WTC11 (cell line): Measurements from ENCODE around the gene SEMA7A.

Source experiments
- CREB1 ChIP-seq: sonication (generic); formaldehyde crosslinking; IDR thresholded peaks from 2 replicates; pipeline ENCODE4 v1.8.0; 2023; ENCODE audit warnings: mild to moderate bottlenecking, missing genetic modification reagents
- FOXJ3 ChIP-seq: sonication (generic); formaldehyde crosslinking; IDR thresholded peaks from 2 replicates; pipeline ENCODE4 v1.9.0; 2021; ENCODE audit warnings: missing genetic modification reagents, mild to moderate bottlenecking, borderline replicate concordance
- IRF2 ChIP-seq: sonication (generic); formaldehyde crosslinking; IDR thresholded peaks from 2 replicates; pipeline ENCODE4 v1.8.0; 2022; ENCODE audit warnings: low read depth, missing genetic modification reagents, borderline replicate concordance
- NFE2L1 ChIP-seq: sonication (generic); formaldehyde crosslinking; IDR thresholded peaks from 2 replicates; pipeline ENCODE4 v1.8.1; 2023; ENCODE audit warnings: missing genetic modification reagents
- NFYB ChIP-seq: sonication (generic); formaldehyde crosslinking; conservative IDR thresholded peaks from 2 replicates; pipeline ENCODE4 v1.8.0; 2022; ENCODE audit warnings: low read depth, missing genetic modification reagents
- PREB ChIP-seq: sonication (generic); formaldehyde crosslinking; IDR thresholded peaks from 2 replicates; pipeline ENCODE4 v1.8.1; 2022; ENCODE audit warnings: mild to moderate bottlenecking, missing genetic modification reagents, moderate library complexity, borderline replicate concordance
- SOX15 ChIP-seq: fragments of 250-450 bp; sonication (Bioruptor Pico); IDR thresholded peaks from 2 replicates; pipeline ENCODE4 v1.9.0; 2021; ENCODE audit warnings: mild to moderate bottlenecking
- TF ChIP-seq, protein P1 (sequence below): fragments of 200-600 bp; IDR thresholded peaks from 2 replicates; pipeline ENCODE4 v1.8.0; 2022; ENCODE audit warnings: antibody characterized with exemption
- TF ChIP-seq, protein P2 (sequence below): sonication (generic); formaldehyde crosslinking; IDR thresholded peaks from 2 replicates; pipeline ENCODE4 v1.8.1; 2023; ENCODE audit warnings: mild to moderate bottlenecking, missing genetic modification reagents, moderate library complexity
- TF ChIP-seq, protein P3 (sequence below): sonication (generic); formaldehyde crosslinking; IDR thresholded peaks from 2 replicates; pipeline ENCODE4 v1.8.1; 2022; ENCODE audit warnings: missing genetic modification reagents, borderline replicate concordance

DNA sequence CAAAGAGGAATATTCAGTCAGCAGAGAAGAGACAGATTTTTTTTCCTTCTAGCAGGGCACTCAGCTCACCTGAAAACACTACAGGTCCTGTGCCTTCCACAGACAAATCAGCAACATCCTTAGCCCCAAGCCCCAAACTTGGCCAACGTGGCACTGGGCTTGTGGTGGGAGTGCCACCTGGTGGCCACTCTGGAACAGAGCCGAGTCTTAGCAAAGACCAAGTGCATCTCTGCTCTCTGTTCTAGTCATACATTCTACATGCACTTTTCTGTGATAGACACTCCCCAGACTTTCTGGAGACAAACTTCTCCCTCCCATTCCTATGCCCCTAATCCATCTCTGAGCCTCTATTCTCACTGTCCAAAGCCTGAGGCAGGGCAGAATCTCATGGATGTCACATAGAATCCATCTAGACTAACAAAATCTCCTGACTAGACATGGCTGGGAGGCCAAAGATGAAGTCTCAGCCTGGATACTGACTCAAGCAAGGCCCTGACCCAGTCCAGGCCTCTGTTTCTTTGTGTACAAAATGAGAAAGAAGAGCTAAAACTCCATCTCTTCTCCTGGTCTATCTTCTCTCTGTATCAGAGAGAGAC is 5.1 kb upstream of the SEMA7A start:
- TF ChIP-seq, protein P1, sequence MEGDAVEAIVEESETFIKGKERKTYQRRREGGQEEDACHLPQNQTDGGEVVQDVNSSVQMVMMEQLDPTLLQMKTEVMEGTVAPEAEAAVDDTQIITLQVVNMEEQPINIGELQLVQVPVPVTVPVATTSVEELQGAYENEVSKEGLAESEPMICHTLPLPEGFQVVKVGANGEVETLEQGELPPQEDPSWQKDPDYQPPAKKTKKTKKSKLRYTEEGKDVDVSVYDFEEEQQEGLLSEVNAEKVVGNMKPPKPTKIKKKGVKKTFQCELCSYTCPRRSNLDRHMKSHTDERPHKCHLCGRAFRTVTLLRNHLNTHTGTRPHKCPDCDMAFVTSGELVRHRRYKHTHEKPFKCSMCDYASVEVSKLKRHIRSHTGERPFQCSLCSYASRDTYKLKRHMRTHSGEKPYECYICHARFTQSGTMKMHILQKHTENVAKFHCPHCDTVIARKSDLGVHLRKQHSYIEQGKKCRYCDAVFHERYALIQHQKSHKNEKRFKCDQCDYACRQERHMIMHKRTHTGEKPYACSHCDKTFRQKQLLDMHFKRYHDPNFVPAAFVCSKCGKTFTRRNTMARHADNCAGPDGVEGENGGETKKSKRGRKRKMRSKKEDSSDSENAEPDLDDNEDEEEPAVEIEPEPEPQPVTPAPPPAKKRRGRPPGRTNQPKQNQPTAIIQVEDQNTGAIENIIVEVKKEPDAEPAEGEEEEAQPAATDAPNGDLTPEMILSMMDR = peak; percentile 72
- TF ChIP-seq FOXJ3 (CRISPR knock-in tag) = no peak
- TF ChIP-seq IRF2 (CRISPR knock-in tag) = no peak
- no peak for TF ChIP-seq PREB (CRISPR knock-in tag)
- TF ChIP-seq, protein P2, sequence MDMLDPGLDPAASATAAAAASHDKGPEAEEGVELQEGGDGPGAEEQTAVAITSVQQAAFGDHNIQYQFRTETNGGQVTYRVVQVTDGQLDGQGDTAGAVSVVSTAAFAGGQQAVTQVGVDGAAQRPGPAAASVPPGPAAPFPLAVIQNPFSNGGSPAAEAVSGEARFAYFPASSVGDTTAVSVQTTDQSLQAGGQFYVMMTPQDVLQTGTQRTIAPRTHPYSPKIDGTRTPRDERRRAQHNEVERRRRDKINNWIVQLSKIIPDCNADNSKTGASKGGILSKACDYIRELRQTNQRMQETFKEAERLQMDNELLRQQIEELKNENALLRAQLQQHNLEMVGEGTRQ = no peak
- no peak for TF ChIP-seq NFE2L1 (CRISPR knock-in tag)
- TF ChIP-seq NFYB (CRISPR knock-in tag) = no peak
- TF ChIP-seq CREB1 (CRISPR knock-in tag) = no peak
- no peak for TF ChIP-seq SOX15
- TF ChIP-seq, protein P3, sequence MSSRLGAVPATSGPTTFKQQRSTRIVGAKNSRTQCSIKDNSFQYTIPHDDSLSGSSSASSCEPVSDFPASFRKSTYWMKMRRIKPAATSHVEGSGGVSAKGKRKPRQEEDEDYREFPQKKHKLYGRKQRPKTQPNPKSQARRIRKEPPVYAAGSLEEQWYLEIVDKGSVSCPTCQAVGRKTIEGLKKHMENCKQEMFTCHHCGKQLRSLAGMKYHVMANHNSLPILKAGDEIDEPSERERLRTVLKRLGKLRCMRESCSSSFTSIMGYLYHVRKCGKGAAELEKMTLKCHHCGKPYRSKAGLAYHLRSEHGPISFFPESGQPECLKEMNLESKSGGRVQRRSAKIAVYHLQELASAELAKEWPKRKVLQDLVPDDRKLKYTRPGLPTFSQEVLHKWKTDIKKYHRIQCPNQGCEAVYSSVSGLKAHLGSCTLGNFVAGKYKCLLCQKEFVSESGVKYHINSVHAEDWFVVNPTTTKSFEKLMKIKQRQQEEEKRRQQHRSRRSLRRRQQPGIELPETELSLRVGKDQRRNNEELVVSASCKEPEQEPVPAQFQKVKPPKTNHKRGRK (CRISPR knock-in tag) = no peak
